Pancreas (tissue), 10 donors: ENCODE measurements around the gene FASTKD3. TPM values are rescaled to one million over a fixed set of nuclear protein-coding genes. Genes with fewer than 3 reads are reported as not detected.

Source experiments
- ATAC-seq, 4 donors: fragments of 200-7000 bp; cut with Tn5 transposase; one replicate each; pipeline versions ENCODE4 v1.8.0 to v1.9.1; 2020; ENCODE audit warnings: mild to moderate bottlenecking in 4 of 4, moderate library complexity in 4 of 4
- DNase-seq, 6 donors: peaks; one replicate each; pipeline ENCODE4 v3.0.0-alpha.2; 2020
- FAIRE-seq: peaks from 2 replicates; lab custom pipeline; 2012; peaks lifted over from hg19 to GRCh38; lab: Jason Lieb, UNC
- H3K27ac ChIP-seq, 4 donors: fragments of 200-600 bp; sonication (generic); 1 replicate in 3 of 4; 2 replicates in 1 of 4; pipeline versions ENCODE4 v1.5.0 to v1.8.0; 2020
- H3K27me3 ChIP-seq, 4 donors: fragments of 200-600 bp; one replicate each; pipeline ENCODE4 v1.8.0; 2021
- H3K36me3 ChIP-seq, 3 donors: fragments of 200-600 bp; sonication (generic) in 1 of 3; one replicate each; pipeline versions ENCODE4 v1.5.0 to v1.8.0; 2020 to 2021
- H3K4me1 ChIP-seq, 3 donors: fragments of 200-600 bp; one replicate each; pipeline ENCODE4 v1.8.0; 2021
- H3K4me3 ChIP-seq, 4 donors: fragments of 200-600 bp; sonication (generic) in 2 of 4; one replicate each; pipeline versions ENCODE4 v1.5.0 to v1.8.0; 2020 to 2021
- H3K9me3 ChIP-seq, 4 donors: fragments of 200-600 bp; one replicate each; pipeline ENCODE4 v1.8.0; 2021
- CTCF ChIP-seq, 4 donors: fragments of 200-600 bp; sonication (generic) in 3 of 4; IDR thresholded peaks; one replicate each; pipeline versions ENCODE4 v1.5.0 to v1.8.0; 2021; ENCODE audit warnings: antibody characterized with exemption in 4 of 4
- WGBS, 2 donors: extraction: QIAGEN DNeasy Blood & Tissue Kit; methylation state at CpG; one replicate each; pipeline ENCODE4 v1.1.7; 2013; 5-methylcytosine and 5-hydroxymethylcytosine counted together
- intact Hi-C, 3 donors: fragments of 100-400 bp; cut with DNase I; formaldehyde crosslinking; loops; one replicate each; pipeline versions ENCODE4 v1.11.1 to v1.14.2; 2022
- polyA plus RNA-seq, 2 donors: library from polyadenylated mRNA; stranded (reverse); fragments of 200-250 nt; gene quantifications; one replicate each; pipeline ENCODE4 v1.2.3, GENCODE V29; 2013
- total RNA-seq, 6 donors: library from RNA; stranded (reverse); fragmentation: NEBNext Ultra II Directional in 4 of 6; extraction: Animal tissue kit (Norgen Biotek cat#: 25700) in 4 of 6; gene quantifications; one replicate each; pipeline versions ENCODE4 v1.2.1 to v1.2.4, GENCODE V29; 2021 to 2023
- donor health status: healthy with polysubstance abuse.
- donor health status: DM: no; HTN: no; CAD: no; lungs with moderate emphysema.
- donor health status: DM: no; HTN: no; CAD: no.
- donor health status: control.
- donor health status: control.
- donor health status: Bipolar disorder and iron deficiency.
- donor health status: DM: yes; HTN: yes; CAD: no.
- donor health status: DM: no; HTN: no; CAD: no.
- donor health status: DM: no; HTN: no; CAD: no.
- donor health status: DM: yes; HTN: yes; CAD: no.

FASTKD3 gene
- total and polyA plus RNA-seq, 8 donors, result 1.8 to 10.3 (median 3.3) TPM

DNA sequence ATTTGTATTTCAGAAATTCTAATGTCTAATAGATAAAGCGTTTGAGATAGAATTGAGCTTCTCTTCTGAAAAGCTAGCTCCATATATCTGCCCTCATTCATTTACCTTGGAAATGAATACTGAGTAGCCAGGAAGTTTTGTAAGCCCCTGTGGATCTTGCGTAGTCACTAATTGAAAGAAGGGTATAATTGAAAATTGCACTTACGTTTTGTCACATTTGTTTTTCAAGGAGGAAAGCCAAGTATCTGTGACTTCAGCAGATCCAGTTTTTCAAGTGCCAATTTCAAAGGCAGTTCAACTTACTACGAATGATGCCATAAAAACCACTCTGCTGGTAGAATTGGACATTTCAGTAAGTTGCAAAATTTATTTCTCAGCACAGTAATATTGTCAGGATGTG, 14.1 kb upstream of the FASTKD3 start:
- peaks cover 4 to 9% (median 5%) of the 10 kb centered on the region in 3 donors for H3K4me1 ChIP-seq
- ATAC-seq (no peak), DNase-seq (no peak), FAIRE-seq (no peak)
- peaks cover 0 to 17% (median 6%) of the 10 kb centered on the region in 3 donors for H3K36me3 ChIP-seq
- no peak overlapping the region for H3K4me3 ChIP-seq
- WGBS, 2 donors, result 90 to 92% methylated on average over 4 of the region's 4 CpGs
- no peaks in the 10 kb centered on the region for H3K27me3 ChIP-seq
- TF ChIP-seq CTCF (IDR thresholded peaks at IDR 0.05), result no peak
- H3K9me3 ChIP-seq, result no peaks in the 10 kb centered on the region
- no peak overlapping the region for H3K27ac ChIP-seq
- intact Hi-C loops, result no loop called here

DNA sequence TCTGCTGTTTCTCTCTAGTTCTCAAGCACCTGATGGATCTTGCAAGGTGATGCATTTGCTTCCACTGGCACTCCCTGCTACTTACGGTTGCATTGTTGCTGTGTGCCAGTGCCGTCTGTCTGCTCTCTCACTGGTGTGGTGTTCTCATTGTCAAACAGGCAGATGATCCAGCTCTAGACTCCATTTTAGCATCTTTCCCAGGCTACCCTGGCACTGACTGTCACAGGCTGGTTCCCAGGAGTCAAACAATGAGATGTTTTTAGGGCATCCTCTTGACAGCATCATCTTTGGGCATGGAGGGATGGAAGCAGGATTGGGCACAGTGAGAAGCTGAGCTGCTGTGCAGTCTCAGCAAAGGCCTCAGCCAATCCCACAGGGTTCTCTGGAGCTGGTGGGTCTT, 13.0 kb upstream of the FASTKD3 start:
- intact Hi-C loops, result no loop called here

DNA sequence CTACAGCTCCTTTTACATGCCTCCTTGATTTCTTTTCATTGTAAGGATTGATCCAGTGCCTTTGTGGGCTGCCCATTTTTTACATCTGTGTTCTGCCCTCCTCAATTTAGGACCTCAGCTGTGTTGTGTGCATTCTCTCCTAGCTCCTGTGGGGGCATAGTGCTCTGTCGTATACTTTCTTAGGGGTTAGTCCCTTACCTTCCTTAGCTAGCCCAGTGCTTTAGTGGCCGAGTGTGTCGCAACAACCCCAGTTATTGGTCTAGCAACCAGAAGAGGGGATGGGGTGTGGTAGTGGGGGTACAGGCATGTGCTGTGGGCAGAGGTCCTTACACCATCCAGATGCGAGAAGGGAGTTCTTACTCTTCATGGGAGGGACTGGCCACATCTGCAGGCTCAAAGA, 12.3 kb upstream of the FASTKD3 start:
- TF ChIP-seq CTCF (IDR thresholded peaks at IDR 0.05), result no peak
- Histone ChIP-seq H3K4me3 (no peak overlapping the region), H3K9me3 (no peaks in the 10 kb centered on the region), H3K4me1 (peaks cover 4 to 9% (median 5%) of the 10 kb centered on the region in 3 donors), H3K27me3 (no peaks in the 10 kb centered on the region), H3K36me3 (peaks cover 0 to 26% (median 7%) of the 10 kb centered on the region in 3 donors), H3K27ac (no peak overlapping the region)
- FAIRE-seq, result no peak
- 93 to 96% methylated on average over 4 of the region's 4 CpGs for whole genome bisulfite sequencing, 2 donors
- DNase-seq, result no peak
- ATAC-seq, result no peak
- intact Hi-C loops, result no loop called here

More for the DNA sequence above, 13.0 kb upstream of the FASTKD3 start:
- TF ChIP-seq CTCF (IDR thresholded peaks at IDR 0.05), result no peak
- Histone ChIP-seq H3K4me3 (no peak overlapping the region), H3K36me3 (peaks cover 0 to 20% (median 7%) of the 10 kb centered on the region in 3 donors), H3K9me3 (no peaks in the 10 kb centered on the region), H3K27me3 (no peaks in the 10 kb centered on the region), H3K27ac (no peak overlapping the region), H3K4me1 (peaks cover 4 to 9% (median 5%) of the 10 kb centered on the region in 3 donors)
- DNase-seq (no peak), FAIRE-seq (no peak), ATAC-seq (no peak)
- WGBS, 2 donors, result 90 to 98% methylated on average over 2 of the region's 2 CpGs

DNA sequence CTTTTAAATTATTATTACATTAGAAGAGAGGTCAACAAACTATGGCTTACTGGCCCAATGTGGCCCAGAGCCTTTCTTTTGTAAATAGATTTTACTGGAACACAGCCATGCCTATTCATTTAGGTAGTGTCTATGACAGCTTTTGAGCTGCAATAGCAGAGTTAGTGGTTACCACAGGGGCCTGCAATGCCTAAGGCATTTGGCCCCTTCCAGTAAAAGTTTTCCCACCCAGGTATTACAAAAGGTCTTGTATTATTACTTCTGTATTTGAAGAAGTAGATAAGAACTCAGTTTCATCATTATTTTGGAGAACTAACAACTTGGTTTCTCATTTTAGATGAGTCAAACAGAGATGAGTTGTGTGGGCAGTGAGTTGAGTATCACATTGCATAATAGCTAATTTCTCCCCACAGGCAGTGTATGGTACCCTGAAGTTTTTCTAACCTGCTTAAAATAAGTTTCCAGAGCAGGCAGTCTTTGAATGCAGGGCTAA, 9.6 kb upstream of the FASTKD3 start:
- H3K9me3 ChIP-seq, result no peaks in the 10 kb centered on the region
- intact Hi-C loops, result no loop called here
- peak overlapping the region in 1 of 4 donors; percentile 2 for H3K27ac ChIP-seq
- no peak for FAIRE-seq
- no peak for TF ChIP-seq CTCF (IDR thresholded peaks at IDR 0.05)
- ATAC-seq, result peak in 3 of 4 donors; percentile 10 to 51 (median 46)
- peaks cover 4 to 9% (median 5%) of the 10 kb centered on the region in 3 donors for H3K4me1 ChIP-seq
- H3K36me3 ChIP-seq, result peaks cover 0 to 30% (median 8%) of the 10 kb centered on the region in 3 donors
- no peak for DNase-seq
- no peaks in the 10 kb centered on the region for H3K27me3 ChIP-seq
- no peak overlapping the region for H3K4me3 ChIP-seq

DNA sequence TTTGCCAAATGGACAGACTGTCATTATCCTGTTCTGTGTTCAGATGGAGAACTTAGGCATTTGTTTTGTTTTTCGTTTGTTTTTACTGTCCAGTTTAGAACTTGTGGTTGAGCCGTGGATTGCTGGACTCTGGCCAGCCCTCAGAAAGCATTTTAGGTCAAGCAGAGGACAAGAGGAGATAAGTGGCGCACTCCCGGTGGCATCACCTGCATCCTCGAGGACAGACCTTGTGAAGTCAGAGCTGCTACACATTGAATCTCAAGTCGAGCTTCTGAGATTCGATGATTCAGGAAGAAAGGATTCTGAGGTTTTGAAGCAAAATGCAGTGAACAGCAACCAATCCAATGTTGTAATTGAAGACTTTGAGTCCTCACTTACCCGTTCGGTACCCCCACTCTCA, 9.0 kb upstream of the FASTKD3 start:
- no peak overlapping the region for H3K4me3 ChIP-seq
- no peak for FAIRE-seq
- no peak for TF ChIP-seq CTCF (IDR thresholded peaks at IDR 0.05)
- H3K4me1 ChIP-seq, result peaks cover 4 to 9% (median 5%) of the 10 kb centered on the region in 3 donors
- no peaks in the 10 kb centered on the region for H3K27me3 ChIP-seq
- H3K27ac ChIP-seq, result no peak overlapping the region
- DNase-seq, result no peak
- intact Hi-C loops, result no loop called here
- 81 to 91% methylated on average over 9 of the region's 9 CpGs for WGBS, 2 donors
- no peaks in the 10 kb centered on the region for H3K9me3 ChIP-seq
- no peak for ATAC-seq
- H3K36me3 ChIP-seq, result peaks cover 0 to 27% (median 8%) of the 10 kb centered on the region in 3 donors
